Measurements from ENCODE around the gene PCDH12. TPM values are rescaled to one million over a fixed set of nuclear protein-coding genes. Genes with fewer than 3 reads are reported as not detected.
A peak's percentile ranks its signal among the peaks of the same experiment; 100 is the strongest.

The PCDH12 gene
- total RNA-seq, 2 donors from 2014 or later = 0.28 to 1.3 TPM

- Mint-ChIP-seq H3K4me3 (no peak overlapping the region), H3K27me3 (no peaks in the 10 kb centered on the region), H3K9me3 (no peaks in the 10 kb centered on the region), H3K27ac (no peak overlapping the region), H3K36me3 (peaks cover 20% of the 10 kb centered on the region), H3K4me1 (ENCODE audit: low read depth in 2 of 2) (peaks cover 11 to 18% of the 10 kb centered on the region in 2 donors)
- DNase-seq (ENCODE audit: low spot score) = no peak
- no peak for ATAC-seq
Observed at GRCh38 chr5:141978389-141978788, 20.4 kb upstream of the PCDH12 start.

- peaks cover 20% of the 10 kb centered on the region for H3K36me3 Mint-ChIP-seq
Observed at GRCh38 chr5:141976176-141976575, 18.2 kb upstream of the PCDH12 start.

DNA sequence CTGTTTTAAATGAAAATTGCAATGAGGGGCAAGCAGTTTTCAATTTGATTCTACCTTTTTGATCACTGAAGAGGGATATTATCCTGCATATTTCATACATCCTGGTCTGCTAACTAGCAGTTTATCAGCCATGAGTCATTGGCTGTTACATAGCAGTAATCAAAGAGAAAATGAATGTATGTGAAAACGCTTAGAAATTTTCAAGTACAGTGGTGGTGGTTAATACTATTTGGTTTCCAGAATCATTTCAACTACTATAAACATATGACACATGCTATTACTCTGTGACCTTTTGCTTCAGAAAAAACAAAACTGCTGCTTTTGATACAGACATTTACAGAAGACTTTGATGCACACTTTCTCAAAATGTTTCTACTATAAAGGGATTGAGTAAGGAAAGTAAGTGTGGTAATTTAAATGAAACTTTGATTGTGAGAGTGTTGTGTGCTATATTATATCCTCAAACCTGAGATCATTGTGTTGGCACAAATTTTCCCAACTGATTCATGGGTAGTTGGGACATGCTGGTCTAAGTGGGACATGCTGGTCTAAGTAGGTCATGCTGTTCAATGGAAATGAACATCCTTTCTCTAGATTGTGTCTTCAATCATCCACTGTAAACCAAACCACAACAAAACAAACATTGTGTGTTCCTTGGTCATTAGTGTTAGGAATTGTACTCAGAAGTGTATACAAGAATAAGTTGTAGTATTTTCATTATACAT lies 16.0 kb upstream of the PCDH12 start:
- Mint-ChIP-seq H3K9me3 (no peaks in the 10 kb centered on the region), H3K4me1 (ENCODE audit: low read depth in 2 of 2) (peaks cover 29 to 39% of the 10 kb centered on the region in 2 donors), H3K27ac (no peak overlapping the region), H3K27me3 (no peaks in the 10 kb centered on the region), H3K36me3 (peaks cover 10% of the 10 kb centered on the region), H3K4me3 (no peak overlapping the region)
- DNase-seq (ENCODE audit: low spot score) = no peak
- ATAC-seq = no peak

More at GRCh38 chr5:141976176-141976575, 18.2 kb upstream of the PCDH12 start:
- DNase-seq (ENCODE audit: low spot score) (no peak), ATAC-seq (no peak)
- H3K27ac Mint-ChIP-seq = no peak overlapping the region
- H3K27me3 Mint-ChIP-seq = no peaks in the 10 kb centered on the region
- peaks cover 14 to 23% of the 10 kb centered on the region in 2 donors for H3K4me1 Mint-ChIP-seq (ENCODE audit: low read depth in 2 of 2)
- no peak overlapping the region for H3K4me3 Mint-ChIP-seq
- H3K9me3 Mint-ChIP-seq = no peaks in the 10 kb centered on the region

DNA sequence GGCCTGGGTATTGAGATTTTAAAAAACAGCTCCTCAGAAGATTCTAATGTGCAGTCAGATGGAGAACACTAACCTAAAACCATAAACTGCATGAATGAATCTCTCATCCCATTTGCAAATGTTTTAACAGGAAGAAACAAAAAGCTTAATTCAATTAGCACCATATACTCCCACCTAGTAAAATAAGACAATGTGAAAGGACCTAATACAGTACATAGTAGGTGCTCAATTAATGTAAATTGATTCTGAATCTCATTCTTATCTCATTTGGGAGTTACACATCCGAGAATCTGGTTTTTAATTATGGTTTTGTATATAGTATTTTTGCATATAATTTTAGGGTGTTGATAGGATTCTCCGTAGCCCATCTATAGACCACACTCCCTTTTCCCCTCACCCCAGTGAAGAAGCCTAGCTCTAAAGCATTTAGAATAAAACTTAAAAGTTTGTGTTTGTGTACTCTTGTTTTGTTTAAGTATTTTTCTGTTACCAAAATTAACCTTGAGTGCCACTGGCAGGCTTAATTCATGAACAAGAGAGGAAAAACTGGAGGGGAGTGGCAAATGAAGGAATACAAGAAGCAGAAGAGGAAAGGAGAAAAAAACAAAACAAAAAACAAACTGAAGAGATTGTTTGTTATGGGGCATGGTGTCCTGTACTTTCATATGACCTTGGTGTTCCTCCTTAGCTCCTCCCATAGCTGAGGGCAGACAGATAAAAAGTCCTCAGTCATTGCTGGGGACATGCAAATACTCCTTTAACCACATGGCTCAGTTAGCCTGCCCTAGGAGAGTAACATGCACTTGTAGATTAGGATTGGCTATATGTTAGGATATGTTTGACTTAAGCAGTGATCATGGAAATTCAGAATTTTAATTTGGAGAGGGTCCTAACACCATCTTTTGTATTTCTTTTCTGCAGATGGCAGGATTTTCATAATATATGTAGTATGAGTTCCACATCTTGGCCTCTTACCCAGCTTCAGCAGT lies 12.1 kb upstream of the PCDH12 start:
- Mint-ChIP-seq H3K27ac (peak overlapping the region; percentile 97), H3K4me3 (peak overlapping the region; percentile 97), H3K9me3 (no peaks in the 10 kb centered on the region), H3K36me3 (peaks cover 7% of the 10 kb centered on the region), H3K4me1 (ENCODE audit: low read depth in 2 of 2) (peaks cover 34 to 45% of the 10 kb centered on the region in 2 donors), H3K27me3 (no peaks in the 10 kb centered on the region)
- no peak for ATAC-seq
- DNase-seq (ENCODE audit: low spot score) = no peak

DNA sequence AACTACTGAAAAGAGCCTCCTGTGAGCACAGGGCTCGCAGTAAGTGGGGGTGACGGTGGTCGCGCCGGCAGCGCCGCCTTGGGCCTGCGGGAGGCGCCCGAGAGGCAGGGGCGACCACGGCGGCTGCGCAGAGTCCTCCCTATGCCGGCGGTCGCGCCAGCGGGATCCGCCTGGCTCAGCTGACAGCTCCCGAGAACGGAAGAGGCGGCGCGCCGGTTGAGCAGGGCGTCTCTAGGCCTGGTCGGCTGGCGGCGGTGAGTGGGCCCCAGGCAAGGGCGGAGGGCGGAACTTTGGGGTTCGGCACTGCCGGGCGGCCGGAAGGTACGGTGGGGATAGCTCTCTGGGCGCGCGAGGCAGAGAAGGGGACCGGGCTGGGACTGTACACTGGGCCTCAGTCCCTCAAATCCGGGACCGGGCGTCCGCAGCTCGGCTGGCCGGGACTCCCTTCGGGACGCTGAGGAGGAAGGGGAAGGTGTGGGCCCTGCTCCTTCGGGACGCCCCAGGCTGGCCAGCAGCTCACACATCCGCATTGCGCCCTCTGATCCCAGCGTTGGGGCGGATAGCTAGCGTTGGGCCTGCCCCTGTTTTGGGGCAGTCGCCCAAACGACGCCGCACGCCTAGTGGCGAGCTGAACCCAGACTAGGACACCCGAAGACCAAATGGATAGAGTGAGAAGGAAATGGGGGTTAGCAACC lies 11.1 kb upstream of the PCDH12 start, which contains the start of gene RNF14:
Gene RNF14 (plus strand): TSS at position 192 of the 695 bp plus-strand sequence. CDS start 4,484 bp downstream, outside the sequence.
- peak; percentile 98 to 99 for ATAC-seq
- no peaks in the 10 kb centered on the region for H3K9me3 Mint-ChIP-seq
- peak within 1 kb of the TSS; percentile 97 for H3K4me3 Mint-ChIP-seq
- DNase-seq (ENCODE audit: low spot score) = peak; percentile 98
- no peaks in the 10 kb centered on the region for H3K27me3 Mint-ChIP-seq
- H3K36me3 Mint-ChIP-seq = peaks cover 4% of the 10 kb centered on the region
- peak within 1 kb of the TSS; percentile 97 for H3K27ac Mint-ChIP-seq
- peaks cover 32 to 35% of the 10 kb centered on the region in 2 donors for H3K4me1 Mint-ChIP-seq (ENCODE audit: low read depth in 2 of 2)

GRCh38 chr5:141966963-141967333 lies 8.9 kb upstream of the PCDH12 start:
- Mint-ChIP-seq H3K4me3 (no peak overlapping the region), H3K27me3 (no peaks in the 10 kb centered on the region), H3K4me1 (ENCODE audit: low read depth in 2 of 2) (peaks cover 26 to 30% of the 10 kb centered on the region in 2 donors), H3K36me3 (no peaks in the 10 kb centered on the region), H3K9me3 (no peaks in the 10 kb centered on the region), H3K27ac (peak overlapping the region; percentile 42 to 97)
- no peak for ATAC-seq
- no peak for DNase-seq (ENCODE audit: low spot score)

DNA sequence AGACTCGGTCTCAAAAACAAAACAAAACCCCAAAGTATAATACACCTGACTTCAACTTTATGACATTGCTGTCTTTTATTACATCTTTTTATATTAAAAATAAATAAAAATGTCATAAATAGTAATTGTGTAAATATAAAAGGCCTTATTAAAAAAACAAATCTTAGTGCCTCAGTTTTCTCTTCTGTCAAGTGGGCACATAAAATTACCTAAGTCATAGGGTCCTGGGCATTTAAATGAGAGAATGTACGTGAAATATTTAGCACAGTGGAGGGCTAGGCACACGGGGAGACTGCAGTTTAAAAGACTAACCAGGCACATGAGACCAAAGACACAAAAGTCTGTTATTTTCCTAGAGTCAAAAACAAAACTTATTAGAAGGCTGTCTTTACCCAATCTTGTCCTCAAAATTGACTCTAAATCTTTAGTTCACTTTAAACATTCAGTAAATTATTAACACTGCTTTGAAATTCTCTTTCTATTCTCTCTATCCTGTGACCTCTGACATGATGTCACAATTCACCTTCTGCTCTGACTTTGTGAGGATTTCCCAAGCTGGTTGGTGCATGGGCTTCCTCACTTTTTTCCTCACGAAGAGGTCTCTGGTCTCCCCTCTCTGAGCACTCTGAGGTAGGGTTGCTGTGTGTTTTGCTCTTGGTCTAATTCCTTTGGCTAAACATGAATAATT lies 8.4 kb upstream of the PCDH12 start:
- DNase-seq (ENCODE audit: low spot score) (no peak), ATAC-seq (no peak)
- Mint-ChIP-seq H3K9me3 (no peaks in the 10 kb centered on the region), H3K36me3 (no peaks in the 10 kb centered on the region), H3K27me3 (no peaks in the 10 kb centered on the region), H3K4me3 (no peak overlapping the region), H3K27ac (peak overlapping the region in 1 of 2 donors; percentile 42), H3K4me1 (ENCODE audit: low read depth in 2 of 2) (peaks cover 27% of the 10 kb centered on the region in 2 donors)

- Mint-ChIP-seq H3K27me3 (no peaks in the 10 kb centered on the region), H3K4me3 (no peak overlapping the region), H3K27ac (no peak overlapping the region), H3K4me1 (ENCODE audit: low read depth in 2 of 2) (peaks cover 32 to 33% of the 10 kb centered on the region in 2 donors), H3K36me3 (no peaks in the 10 kb centered on the region), H3K9me3 (no peaks in the 10 kb centered on the region)
- ATAC-seq (no peak), DNase-seq (ENCODE audit: low spot score) (no peak)
Observed at GRCh38 chr5:141965071-141965470, 7.1 kb upstream of the PCDH12 start.

DNA sequence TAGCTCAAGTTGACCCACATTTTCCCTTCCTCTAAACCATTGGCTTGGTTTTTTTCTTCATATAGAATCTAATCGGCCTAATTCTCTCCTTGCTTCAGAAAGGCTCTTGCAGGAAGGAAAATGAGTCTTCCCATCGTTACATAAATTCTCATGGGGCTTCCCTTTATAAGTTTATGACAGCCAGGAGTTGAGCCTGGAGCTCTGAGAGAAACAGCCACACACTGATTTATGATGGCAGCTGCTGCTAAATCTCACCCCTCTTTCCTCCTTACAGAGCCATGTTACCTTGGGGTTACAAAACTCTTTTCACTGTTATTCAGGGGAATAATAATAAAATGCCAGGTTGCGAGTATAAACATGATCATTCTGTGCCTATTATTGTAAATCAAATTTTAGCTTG lies 5.7 kb upstream of the PCDH12 start:
- DNase-seq (ENCODE audit: low spot score) (no peak), ATAC-seq (no peak)
- H3K4me3 Mint-ChIP-seq = no peak overlapping the region
- no peaks in the 10 kb centered on the region for H3K36me3 Mint-ChIP-seq
- H3K27me3 Mint-ChIP-seq = no peaks in the 10 kb centered on the region
- no peak overlapping the region for H3K27ac Mint-ChIP-seq
- H3K9me3 Mint-ChIP-seq = no peaks in the 10 kb centered on the region
- H3K4me1 Mint-ChIP-seq (ENCODE audit: low read depth in 2 of 2) = peaks cover 32 to 34% of the 10 kb centered on the region in 2 donors

DNA sequence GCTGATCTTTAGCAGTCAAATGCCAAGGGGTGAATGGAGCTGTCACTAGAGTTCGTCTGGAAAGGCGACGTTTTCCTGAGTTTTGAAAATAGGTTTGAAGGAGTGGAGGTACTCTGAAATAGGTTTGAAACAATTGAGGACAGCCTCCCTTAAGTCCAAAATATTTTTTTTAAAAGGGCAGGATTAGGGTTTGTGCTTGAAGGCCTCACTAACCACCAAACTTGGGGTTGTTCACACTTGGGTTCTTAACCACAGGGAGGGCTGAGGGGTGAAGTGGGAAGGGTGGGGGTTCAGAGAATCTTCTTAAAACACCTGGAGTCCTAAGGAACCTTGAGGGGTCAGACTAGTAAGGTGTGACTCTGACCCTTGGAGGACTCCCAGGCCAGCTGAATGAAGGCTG lies 3.5 kb upstream of the PCDH12 start:
- no peaks in the 10 kb centered on the region for H3K27me3 Mint-ChIP-seq
- ATAC-seq (no peak), DNase-seq (ENCODE audit: low spot score) (no peak)
- H3K9me3 Mint-ChIP-seq = no peaks in the 10 kb centered on the region
- peak overlapping the region; percentile 50 for H3K4me3 Mint-ChIP-seq
- H3K36me3 Mint-ChIP-seq = no peaks in the 10 kb centered on the region
- H3K4me1 Mint-ChIP-seq (ENCODE audit: low read depth in 2 of 2) = peaks cover 40 to 41% of the 10 kb centered on the region in 2 donors
- H3K27ac Mint-ChIP-seq = peak overlapping the region; percentile 57 to 75

DNA sequence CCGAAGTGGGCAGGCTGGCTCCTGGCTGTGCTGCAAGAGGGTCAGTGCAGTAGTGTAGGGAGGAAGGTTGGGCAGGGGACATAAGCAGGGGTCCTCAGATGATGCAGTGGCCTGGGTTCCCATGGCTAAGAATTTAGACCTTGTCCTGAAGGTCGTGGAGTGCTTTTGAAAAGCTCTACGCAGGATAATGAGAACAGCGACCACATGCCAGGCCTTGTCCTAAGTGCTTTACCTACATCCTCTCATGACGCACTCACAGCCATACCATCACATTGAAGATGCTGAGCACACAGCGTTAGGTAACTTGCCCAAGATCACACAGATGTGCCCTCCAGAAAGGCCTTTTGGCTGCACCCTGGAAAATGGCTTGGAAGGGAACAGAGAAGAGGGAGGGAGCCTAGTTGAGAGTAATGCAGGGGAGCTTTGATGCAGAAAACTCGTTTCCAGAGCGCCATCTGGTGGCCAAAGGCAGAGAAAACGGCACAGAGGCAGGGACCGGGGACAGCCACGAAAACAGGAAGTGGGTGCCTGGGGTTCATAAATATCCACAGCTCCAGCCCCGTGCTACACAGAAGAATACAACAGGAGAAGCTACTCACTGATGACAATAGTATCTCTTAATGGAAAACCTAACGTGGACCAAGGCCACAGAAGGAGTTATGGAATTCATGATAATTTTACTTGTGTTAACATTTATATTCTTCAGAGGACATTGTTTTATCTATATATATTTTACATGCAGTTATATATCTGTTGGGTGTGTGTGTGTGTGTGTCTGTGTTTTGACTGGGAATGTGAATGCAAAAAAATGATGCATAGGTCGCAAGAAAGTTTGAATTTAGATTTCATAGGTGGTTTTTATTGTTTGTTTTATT lies 2.7 kb upstream of the PCDH12 start:
- Mint-ChIP-seq H3K9me3 (no peaks in the 10 kb centered on the region), H3K4me1 (ENCODE audit: low read depth in 2 of 2) (peaks cover 40 to 41% of the 10 kb centered on the region in 2 donors), H3K4me3 (peak overlapping the region; percentile 50), H3K36me3 (no peaks in the 10 kb centered on the region), H3K27ac (peak overlapping the region; percentile 57 to 75), H3K27me3 (no peaks in the 10 kb centered on the region)
- ATAC-seq = peak; percentile 86 to 88
- DNase-seq (ENCODE audit: low spot score) = peak; percentile 88

GRCh38 chr5:141960018-141960417 lies 2.0 kb upstream of the PCDH12 start:
- Mint-ChIP-seq H3K4me3 (no peak overlapping the region), H3K27me3 (no peaks in the 10 kb centered on the region), H3K9me3 (no peaks in the 10 kb centered on the region), H3K27ac (peak overlapping the region; percentile 57 to 75), H3K36me3 (no peaks in the 10 kb centered on the region), H3K4me1 (ENCODE audit: low read depth in 2 of 2) (peaks cover 40 to 41% of the 10 kb centered on the region in 2 donors)
- ATAC-seq (no peak), DNase-seq (ENCODE audit: low spot score) (no peak)
